SW 1271 (cell line): ENCODE results near the gene PSTPIP1.

Experiments
- DNase-seq, 2 experiments: peaks; one replicate each; lab custom pipeline; 2025; lab: John Stamatoyannopoulos, UW

PSTPIP1 gene

DNA sequence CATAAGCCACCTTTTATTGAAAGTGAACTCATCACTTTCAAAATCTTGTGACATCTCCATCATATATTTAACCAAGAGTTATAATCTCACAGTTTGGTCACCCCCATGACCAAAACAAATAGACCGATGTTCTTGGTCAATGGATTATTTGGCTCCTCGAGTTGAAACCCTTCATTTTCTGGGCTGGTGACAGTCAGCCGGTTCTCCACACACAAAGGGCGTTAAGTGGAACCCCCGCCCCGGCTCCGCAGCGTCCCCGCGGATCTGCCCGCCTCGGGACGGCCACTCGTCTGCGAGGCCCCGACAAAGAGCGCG lies 75.2 kb downstream of the PSTPIP1 start:
- DNase-seq, result no peak

DNA sequence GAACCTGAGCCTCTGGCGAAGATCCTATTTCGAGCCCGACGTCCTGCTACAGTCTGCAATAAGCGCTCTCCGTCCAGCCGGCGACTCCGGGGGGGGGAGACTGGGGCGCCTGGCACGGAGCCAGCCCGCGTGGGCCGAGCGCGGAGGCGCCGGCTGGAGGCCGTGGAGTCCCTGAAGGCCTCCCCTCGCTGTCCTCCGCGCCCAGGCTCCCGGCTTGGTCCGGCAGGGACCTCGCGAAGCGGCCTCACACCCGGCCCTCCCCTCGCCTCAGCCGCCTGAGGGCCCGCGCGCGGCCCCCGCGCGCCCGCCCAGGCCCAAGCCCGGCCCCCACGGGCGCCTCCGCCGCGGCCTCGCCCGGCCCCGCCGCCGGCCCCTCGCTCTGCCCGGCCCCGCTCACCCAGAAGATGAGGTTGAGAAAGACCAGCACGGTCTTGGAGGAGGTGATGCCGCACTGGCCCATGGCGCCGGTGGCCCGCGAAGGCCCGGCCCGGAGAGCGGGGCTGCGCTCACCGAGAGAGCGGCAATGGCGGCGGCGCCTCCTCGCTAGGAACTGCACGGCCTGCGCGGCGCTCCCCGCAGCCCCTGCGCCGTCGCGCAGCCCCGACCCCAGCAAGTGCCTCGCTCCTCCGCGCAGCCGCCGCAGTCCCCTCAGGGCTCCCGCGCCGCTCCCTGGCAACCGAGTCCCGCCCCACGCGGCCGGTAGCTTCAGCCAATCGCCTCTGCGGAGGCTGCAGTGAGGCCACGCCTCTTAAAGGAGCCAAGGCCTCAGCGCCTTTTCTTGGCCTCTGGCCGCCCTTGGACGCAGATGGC lies 75.8 kb downstream of the PSTPIP1 start, which contains the start of gene TSPAN3:
Gene TSPAN3 (minus strand): TSS at position 615 of the 810 bp plus-strand sequence. CDS start 155 bp downstream, at position 460.
- peak; percentile 83 to 91 for DNase-seq

DNA sequence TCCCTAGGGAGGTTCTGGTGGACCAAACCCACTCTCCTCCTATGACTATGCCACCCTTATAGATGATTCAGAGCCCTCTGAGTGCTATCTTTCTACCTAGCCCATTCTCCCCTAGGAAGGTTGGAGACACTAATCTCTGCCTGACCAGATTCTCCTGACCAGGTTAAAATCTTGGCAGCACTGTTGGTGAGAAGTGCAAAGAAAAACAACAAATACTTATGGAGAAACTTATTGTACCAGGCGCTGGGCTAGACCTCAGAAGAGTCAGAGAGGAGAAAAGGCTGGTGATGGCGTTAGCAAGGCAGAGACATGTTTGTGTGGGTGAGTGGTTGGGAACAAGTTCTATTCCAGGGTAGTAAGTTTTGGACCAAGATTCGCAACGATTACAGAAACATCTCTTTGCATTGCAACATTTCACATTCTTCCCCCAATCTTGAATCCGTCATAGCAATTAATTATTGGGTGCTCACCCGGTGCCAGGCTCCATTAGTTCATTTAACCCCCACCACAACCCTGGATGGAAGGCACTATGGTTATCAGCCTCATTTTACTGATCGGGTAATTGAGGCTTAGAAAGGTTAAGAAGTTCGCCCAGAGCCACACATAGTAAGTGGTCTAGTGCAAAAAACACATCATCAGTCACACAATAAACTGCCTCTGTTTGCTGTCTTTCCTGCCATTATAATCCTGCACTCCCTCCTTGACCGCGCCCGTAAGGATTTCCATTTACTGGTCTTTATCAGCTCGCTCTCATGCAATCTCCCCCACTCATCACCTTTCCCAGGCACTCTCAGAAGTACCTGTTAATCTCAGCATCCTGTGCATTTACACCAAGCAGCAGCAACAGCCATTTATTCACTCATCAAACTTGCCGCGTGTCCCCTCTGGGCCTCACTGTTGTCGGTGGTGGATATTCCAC lies 76.6 kb downstream of the PSTPIP1 start:
- no peak for DNase-seq

GRCh38 chr15:77074350-77074749 lies 79.4 kb downstream of the PSTPIP1 start:
- DNase-seq, result no peak

DNA sequence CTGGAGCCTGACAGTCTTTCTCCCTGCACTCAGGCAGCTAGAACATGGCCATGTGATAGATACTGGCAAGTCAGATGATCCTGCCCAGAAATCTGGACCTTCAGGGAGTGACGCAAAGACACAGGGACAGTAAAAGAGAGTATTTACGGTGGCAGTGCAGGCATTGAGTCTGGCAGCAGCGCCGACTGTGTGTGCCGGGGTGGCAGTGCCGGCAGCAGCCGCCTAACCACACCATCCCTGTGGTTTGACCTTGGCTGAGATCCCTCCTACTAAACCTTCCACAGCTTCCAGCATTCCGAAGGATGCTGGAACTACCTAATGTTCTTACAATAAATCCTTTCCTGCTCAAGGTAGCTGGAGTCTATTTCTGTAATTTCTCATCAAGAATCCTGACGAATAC lies 80.6 kb downstream of the PSTPIP1 start:
- no peak for DNase-seq

- no peak for DNase-seq
Measured at GRCh38 chr15:77076323-77076915, 81.5 kb downstream of the PSTPIP1 start.

- DNase-seq, result no peak
Measured at GRCh38 chr15:77081971-77082370, 87.0 kb downstream of the PSTPIP1 start.

DNA sequence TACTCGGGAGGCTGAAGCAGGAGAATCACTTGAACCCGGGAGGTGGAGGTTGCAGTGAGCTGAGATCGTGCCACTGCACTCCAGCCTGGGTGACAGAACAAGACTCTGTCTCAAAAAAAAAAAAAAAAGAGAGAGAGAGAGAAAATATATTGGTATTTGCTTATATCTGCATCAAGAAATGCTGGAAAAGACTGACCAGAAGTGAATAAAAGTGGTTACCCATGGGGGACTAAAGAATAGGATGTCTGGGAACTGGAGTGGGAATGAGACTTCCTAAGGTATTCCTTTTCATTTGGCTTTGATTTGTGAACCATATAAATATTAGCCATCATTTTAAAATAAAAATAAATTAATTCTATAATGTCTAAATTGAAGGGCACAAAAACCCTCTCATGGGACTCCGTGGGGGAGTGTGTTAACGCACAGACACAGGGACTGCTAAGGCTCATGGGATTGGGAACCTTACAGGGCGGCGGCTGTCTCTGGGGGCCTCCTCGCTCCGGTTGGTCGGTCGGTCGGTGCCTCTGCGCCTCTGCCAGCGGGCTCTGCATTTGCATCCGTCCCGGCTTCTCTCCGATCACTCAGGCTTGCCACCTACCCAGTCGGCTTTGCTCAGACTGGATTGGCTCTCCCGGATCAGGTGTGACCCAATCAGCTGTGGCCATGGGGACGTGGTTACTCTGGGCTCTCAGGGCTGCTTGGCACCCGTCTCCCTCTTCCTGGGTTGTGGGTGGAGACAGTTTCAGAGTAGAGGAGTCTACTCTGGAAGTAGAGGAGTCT lies 88.6 kb downstream of the PSTPIP1 start:
- no peak for DNase-seq

DNA sequence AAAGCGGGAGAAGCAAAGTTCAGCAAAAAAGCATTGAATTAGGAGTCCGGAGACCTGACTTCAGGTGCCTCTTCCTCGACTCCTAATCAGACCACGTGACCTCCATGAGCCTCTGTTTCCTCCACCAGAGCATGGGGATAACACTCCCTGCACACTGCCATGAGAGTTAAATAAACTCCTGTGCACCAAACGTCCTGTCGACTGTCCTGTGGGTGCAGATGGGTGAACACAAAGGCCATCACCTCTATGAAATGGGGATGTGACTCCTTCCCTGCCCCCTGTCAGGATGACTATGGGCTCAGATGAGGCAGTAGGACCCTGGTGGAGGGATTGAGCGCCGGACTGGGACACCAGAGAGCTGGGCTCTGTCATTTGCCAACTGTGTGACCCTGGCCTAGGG lies 89.5 kb downstream of the PSTPIP1 start:
- DNase-seq, result no peak

- DNase-seq, result no peak
Measured at GRCh38 chr15:77085297-77085696, 90.4 kb downstream of the PSTPIP1 start.
